SK-N-SH (cell line): ENCODE results near the gene CHRM5. TPM values are rescaled to one million over a fixed set of nuclear protein-coding genes. Genes with fewer than 3 reads are reported as not detected.

Experiments
- CTCF ChIA-PET: fragments of 300-600, 350-600 bp; formaldehyde crosslinking; extraction: SDS; loops from one replicate; lab custom pipeline; 2021; lab: Yijun Ruan, JAX
- POLR2A ChIA-PET: fragments of 350-600 bp; sonication (Branson Sonifier 250); formaldehyde crosslinking; extraction: SDS; loops from one replicate; lab custom pipeline; 2020; ENCODE audit warnings: antibody characterized with exemption, inconsistent platforms; lab: Yijun Ruan, JAX
- DNase-seq: peaks from one replicate; pipeline ENCODE4 v3.0.0; 2012
- H2AFZ ChIP-seq: fragments of 200-600 bp; sonication (generic); 2 replicates; pipeline ENCODE4 v1.8.1; 2016; ENCODE audit warnings: antibody characterized with exemption, mild to moderate bottlenecking, low read depth
- H3F3A ChIP-seq: fragments of 200-600 bp; sonication (generic); replicated peaks from 2 replicates; pipeline ENCODE3; 2016; ENCODE audit warnings: antibody characterized with exemption, mild to moderate bottlenecking; ENCODE audit not compliant: insufficient read depth
- H3K27ac ChIP-seq, 2 experiments: fragments of 200-500 bp in 1 of 2; fragments of 200-600 bp in 1 of 2; sonication (Bioruptor generic) in 1 of 2; sonication (generic), shearing (Covaris generic) in 1 of 2; 2 replicates each; pipeline versions ENCODE4 v1.5.1 to v1.6.1; 2014 to 2016; ENCODE audit warnings: low read depth in 2 of 2, inconsistent platforms in 1 of 2, low read length in 1 of 2, mild to moderate bottlenecking in 1 of 2, mixed read lengths in 1 of 2
- H3K27me3 ChIP-seq: fragments of 200-600 bp; sonication (generic), shearing (Covaris generic); 2 replicates; pipeline ENCODE4 v1.6.1; 2016; ENCODE audit warnings: mixed run types; ENCODE audit not compliant: insufficient read depth
- H3K36me3 ChIP-seq, 2 experiments: fragments of 200-500 bp in 1 of 2; fragments of 200-600 bp in 1 of 2; sonication (Bioruptor generic) in 1 of 2; sonication (generic) in 1 of 2; replicated peaks in 1 of 2; 2 replicates each; pipeline versions ENCODE3 to v1.5.1; 2014 to 2016; ENCODE audit warnings: low read length in 1 of 2, mild to moderate bottlenecking in 1 of 2; ENCODE audit not compliant: insufficient read depth in 2 of 2, control insufficient read depth in 1 of 2
- H3K4me1 ChIP-seq, 2 experiments: fragments of 200-500 bp in 1 of 2; fragments of 200-600 bp in 1 of 2; sonication (Bioruptor generic) in 1 of 2; sonication (generic), shearing (Covaris generic) in 1 of 2; 2 replicates each; pipeline versions ENCODE4 v1.5.1 to v1.6.1; 2014 to 2016; ENCODE audit warnings: low read depth in 1 of 2, low read length in 1 of 2, mixed run types in 1 of 2; ENCODE audit not compliant: insufficient read depth in 2 of 2, control insufficient read depth in 1 of 2
- H3K4me2 ChIP-seq: fragments of 200-600 bp; sonication (generic), shearing (Covaris generic); 2 replicates; pipeline ENCODE4 v1.6.1; 2017; ENCODE audit warnings: mixed run types
- H3K4me3 ChIP-seq, 2 experiments: fragments of 200-500 bp in 1 of 2; fragments of 200-600 bp in 1 of 2; sonication (Bioruptor generic) in 1 of 2; sonication (generic), shearing (Covaris generic) in 1 of 2; 2 replicates each; pipeline versions ENCODE4 v1.5.1 to v1.8.1; 2014 to 2016; ENCODE audit warnings: low read depth in 2 of 2, inconsistent platforms in 1 of 2, low read length in 1 of 2, mild to moderate bottlenecking in 1 of 2, mixed read lengths in 1 of 2, moderate library complexity in 1 of 2
- H3K79me2 ChIP-seq: fragments of 200-600 bp; sonication (generic); 2 replicates; pipeline ENCODE4 v1.8.1; 2017; ENCODE audit warnings: mild to moderate bottlenecking; ENCODE audit not compliant: insufficient read depth
- H3K9ac ChIP-seq: fragments of 200-600 bp; sonication (generic); 2 replicates; pipeline ENCODE4 v1.6.1; 2017; ENCODE audit warnings: mixed run types
- H3K9me2 ChIP-seq: fragments of 200-600 bp; sonication (generic); 2 replicates; pipeline ENCODE4 v1.6.1; 2017; ENCODE audit warnings: mixed run types
- H3K9me3 ChIP-seq: fragments of 200-600 bp; sonication (generic); 2 replicates; pipeline ENCODE4 v1.6.1; 2017; ENCODE audit warnings: mixed run types, mild to moderate bottlenecking, moderate library complexity
- H4K20me1 ChIP-seq: fragments of 200-600 bp; sonication (generic); 2 replicates; pipeline ENCODE4 v1.6.1; 2017; ENCODE audit warnings: mild to moderate bottlenecking, mixed run types; ENCODE audit not compliant: insufficient read depth
- CHD2 ChIP-seq: fragments of 150-350 bp; IDR thresholded peaks from 2 replicates; pipeline ENCODE4 v1.6.1; 2018; ENCODE audit warnings: low read length; ENCODE audit not compliant: partially characterized antibody
- ELF1 ChIP-seq: IDR thresholded peaks from 2 replicates; pipeline ENCODE4 v1.4.0; 2012
- EZH2phosphoT487 ChIP-seq: fragments of 200-600 bp; sonication (generic); IDR thresholded peaks from 2 replicates; pipeline ENCODE4 v1.6.1; 2017; ENCODE audit warnings: low read depth, mixed run types, mild to moderate bottlenecking, antibody characterized with exemption, moderate library complexity, borderline replicate concordance
- FOSL2 ChIP-seq: IDR thresholded peaks from 2 replicates; pipeline ENCODE4 v1.4.0; 2012; ENCODE audit warnings: low read depth, mild to moderate bottlenecking, moderate library complexity, borderline replicate concordance
- FOXJ3 ChIP-seq: sonication (generic); formaldehyde crosslinking; IDR thresholded peaks from 2 replicates; pipeline ENCODE4 v1.5.1; 2020; ENCODE audit warnings: mild to moderate bottlenecking, missing genetic modification reagents
- GATA2 ChIP-seq: sonication (generic); formaldehyde crosslinking; IDR thresholded peaks from 2 replicates; pipeline ENCODE4 v1.5.0; 2020; ENCODE audit warnings: mild to moderate bottlenecking, missing genetic modification reagents
- JUND ChIP-seq: IDR thresholded peaks from 2 replicates; pipeline ENCODE4 v1.4.0; 2012
- MXI1 ChIP-seq: IDR thresholded peaks from 2 replicates; pipeline ENCODE4 v1.6.1; 2012; ENCODE audit warnings: mild to moderate bottlenecking, low read depth, low read length, improper control_type of control experiment
- NFIC ChIP-seq: IDR thresholded peaks from 2 replicates; pipeline ENCODE4 v1.4.0; 2012; ENCODE audit warnings: borderline replicate concordance
- POLR2AphosphoS5 ChIP-seq: IDR thresholded peaks from 2 replicates; pipeline ENCODE4 v1.6.1; 2012; ENCODE audit warnings: low read depth, low read length
- RAD21 ChIP-seq: IDR thresholded peaks from 2 replicates; pipeline ENCODE4 v1.6.1; 2012; ENCODE audit warnings: mild to moderate bottlenecking, low read length
- RCOR1 ChIP-seq: fragments of 150-350 bp; IDR thresholded peaks from 2 replicates; pipeline ENCODE4 v1.6.1; 2017; ENCODE audit warnings: antibody characterized with exemption, low read length
- RFX5 ChIP-seq: IDR thresholded peaks from 2 replicates; pipeline ENCODE4 v1.6.1; 2012; ENCODE audit warnings: mild to moderate bottlenecking, improper control_type of control experiment, low read length
- SIN3A ChIP-seq: IDR thresholded peaks from 2 replicates; pipeline ENCODE4 v1.6.1; 2012; ENCODE audit warnings: low read depth, mild to moderate bottlenecking, low read length, moderate library complexity, borderline replicate concordance
- TAF1 ChIP-seq: IDR thresholded peaks from 2 replicates; pipeline ENCODE4 v1.6.1; 2012; ENCODE audit warnings: low read depth, mild to moderate bottlenecking, low read length, moderate library complexity, borderline replicate concordance
- TCF12 ChIP-seq: IDR thresholded peaks from 2 replicates; pipeline ENCODE4 v1.4.0; 2012
- TEAD4 ChIP-seq: IDR thresholded peaks from 2 replicates; pipeline ENCODE4 v1.4.0; 2012; ENCODE audit warnings: mild to moderate bottlenecking, borderline replicate concordance; ENCODE audit not compliant: insufficient read depth
- WGBS: methylation state at CpG from one replicate; pipeline ENCODE4 v1.1.6; 2017; ENCODE audit warnings: low lambda C conversion rate; 5-methylcytosine and 5-hydroxymethylcytosine counted together
- polyA plus RNA-seq, 3 experiments: library from polyadenylated mRNA; depleted of rRNA; stranded (reverse); fragments of >200 nt; gene quantifications; 2 replicates each; pipeline ENCODE4 v1.2.3, GENCODE V29; 2012
- TF ChIP-seq, protein P1 (sequence below): fragments of 200-600 bp; sonication (generic); IDR thresholded peaks from 2 replicates; pipeline ENCODE4 v1.6.1; 2017; ENCODE audit warnings: antibody characterized with exemption, mild to moderate bottlenecking, moderate library complexity
- TF ChIP-seq, protein P2 (sequence below): IDR thresholded peaks from 2 replicates; pipeline ENCODE4 v1.4.0; 2012; ENCODE audit warnings: low read depth, borderline replicate concordance
- TF ChIP-seq, protein P3 (sequence below): IDR thresholded peaks from 2 replicates; pipeline ENCODE4 v1.6.1; 2012; ENCODE audit warnings: mild to moderate bottlenecking, low read depth, low read length, moderate library complexity
- TF ChIP-seq, protein P4 (sequence below): IDR thresholded peaks from 2 replicates; pipeline ENCODE4 v1.4.0; 2012; ENCODE audit warnings: low read depth, borderline replicate concordance
- TF ChIP-seq, protein P5 (sequence below): IDR thresholded peaks from 2 replicates; pipeline ENCODE4; 2012

Gene CHRM5
- polyA plus RNA-seq, 1 of the 3 experiments (the other 2 are of a cell fraction) = 0.03 TPM

DNA sequence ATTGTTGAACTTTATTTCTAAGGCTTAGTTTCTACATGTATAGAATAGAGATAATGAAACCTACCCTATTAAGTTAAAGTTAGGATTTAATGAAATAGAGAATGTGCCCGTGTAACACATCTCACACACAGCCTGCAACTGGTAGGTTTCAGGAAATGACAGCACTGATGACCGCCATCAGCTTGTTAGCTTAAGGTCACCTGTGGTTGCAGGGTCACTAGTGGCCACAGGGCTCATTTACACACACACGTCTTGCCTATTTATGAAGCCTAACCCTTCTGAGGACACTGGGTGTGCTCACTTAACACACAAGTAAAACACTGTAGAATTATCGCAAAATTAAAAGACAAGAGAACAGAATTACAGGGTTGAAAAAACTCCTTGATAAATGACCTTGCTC, 20.1 kb downstream of the CHRM5 start (continued):
- no peak for TF ChIP-seq CHD2
- TF ChIP-seq EZH2phosphoT487 = no peak
- TF ChIP-seq MXI1 = no peak
- TF ChIP-seq TAF1 = no peak
- TF ChIP-seq, protein P1, sequence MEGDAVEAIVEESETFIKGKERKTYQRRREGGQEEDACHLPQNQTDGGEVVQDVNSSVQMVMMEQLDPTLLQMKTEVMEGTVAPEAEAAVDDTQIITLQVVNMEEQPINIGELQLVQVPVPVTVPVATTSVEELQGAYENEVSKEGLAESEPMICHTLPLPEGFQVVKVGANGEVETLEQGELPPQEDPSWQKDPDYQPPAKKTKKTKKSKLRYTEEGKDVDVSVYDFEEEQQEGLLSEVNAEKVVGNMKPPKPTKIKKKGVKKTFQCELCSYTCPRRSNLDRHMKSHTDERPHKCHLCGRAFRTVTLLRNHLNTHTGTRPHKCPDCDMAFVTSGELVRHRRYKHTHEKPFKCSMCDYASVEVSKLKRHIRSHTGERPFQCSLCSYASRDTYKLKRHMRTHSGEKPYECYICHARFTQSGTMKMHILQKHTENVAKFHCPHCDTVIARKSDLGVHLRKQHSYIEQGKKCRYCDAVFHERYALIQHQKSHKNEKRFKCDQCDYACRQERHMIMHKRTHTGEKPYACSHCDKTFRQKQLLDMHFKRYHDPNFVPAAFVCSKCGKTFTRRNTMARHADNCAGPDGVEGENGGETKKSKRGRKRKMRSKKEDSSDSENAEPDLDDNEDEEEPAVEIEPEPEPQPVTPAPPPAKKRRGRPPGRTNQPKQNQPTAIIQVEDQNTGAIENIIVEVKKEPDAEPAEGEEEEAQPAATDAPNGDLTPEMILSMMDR = no peak

DNA sequence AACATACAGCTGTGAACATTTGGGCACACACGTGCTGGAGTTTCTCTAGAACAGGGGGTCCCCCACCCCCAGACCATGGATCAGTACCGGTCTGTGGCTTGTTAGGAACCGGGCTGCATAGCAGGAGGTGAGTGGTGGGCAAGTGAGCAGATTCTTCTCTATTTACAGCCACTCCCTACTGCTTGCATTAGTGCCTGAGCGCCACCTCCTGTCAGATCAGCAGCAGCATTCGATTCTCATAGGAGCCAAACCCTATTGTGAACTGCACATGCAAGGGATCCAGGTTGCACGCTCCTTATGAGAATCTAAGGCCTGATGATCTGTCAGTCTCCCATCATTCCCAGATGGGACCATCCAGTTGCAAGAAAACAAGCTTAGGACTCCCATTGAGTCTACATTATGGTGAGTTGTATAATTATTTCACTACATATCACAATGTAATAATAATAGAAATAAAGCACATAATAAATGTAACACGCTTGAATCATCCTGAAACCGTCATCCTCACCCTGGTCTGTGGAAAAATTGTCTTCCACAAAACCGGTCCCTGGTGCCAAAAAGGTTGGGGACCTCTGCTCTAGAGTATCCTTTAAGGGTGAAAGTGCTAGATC, 25.8 kb downstream of the CHRM5 start:
- no peak for DNase-seq
- Histone ChIP-seq H3K4me3 (no peak overlapping the region), H4K20me1 (no peaks in the 10 kb centered on the region), H3K4me2 (no peak overlapping the region), H3K27me3 (no peaks in the 10 kb centered on the region), H3K9me2 (no peaks in the 10 kb centered on the region), H3K9ac (no peak overlapping the region), H3K79me2 (no peaks in the 10 kb centered on the region), H3F3A (no peaks in the 10 kb centered on the region), H3K36me3 (peaks cover 0 to 3% of the 10 kb centered on the region in 2 experiments), H3K9me3 (no peaks in the 10 kb centered on the region), H3K4me1 (peaks cover 0 to 6% of the 10 kb centered on the region in 2 experiments; a peak in 1 of 4 replicates), H3K27ac (no peak overlapping the region), H2AFZ (no peak overlapping the region)
- ChIA-PET CTCF (interaction anchor here (0.6 to 2.2 kb wide), 8 partner anchors 9 to 259 kb away, joined by 3 to 10 read pairs (median 3); partner anchors contain the start of gene CHRM5), POLR2A (no interaction called here)
- WGBS = 83% methylated on average over 7 of the region's 9 CpGs
- no peak for TF ChIP-seq CHD2
- TF ChIP-seq ELF1 = no peak
- no peak for TF ChIP-seq RCOR1
- no peak for TF ChIP-seq SIN3A
- TF ChIP-seq POLR2AphosphoS5 = no peak
- no peak for TF ChIP-seq FOSL2
- TF ChIP-seq, protein P2, sequence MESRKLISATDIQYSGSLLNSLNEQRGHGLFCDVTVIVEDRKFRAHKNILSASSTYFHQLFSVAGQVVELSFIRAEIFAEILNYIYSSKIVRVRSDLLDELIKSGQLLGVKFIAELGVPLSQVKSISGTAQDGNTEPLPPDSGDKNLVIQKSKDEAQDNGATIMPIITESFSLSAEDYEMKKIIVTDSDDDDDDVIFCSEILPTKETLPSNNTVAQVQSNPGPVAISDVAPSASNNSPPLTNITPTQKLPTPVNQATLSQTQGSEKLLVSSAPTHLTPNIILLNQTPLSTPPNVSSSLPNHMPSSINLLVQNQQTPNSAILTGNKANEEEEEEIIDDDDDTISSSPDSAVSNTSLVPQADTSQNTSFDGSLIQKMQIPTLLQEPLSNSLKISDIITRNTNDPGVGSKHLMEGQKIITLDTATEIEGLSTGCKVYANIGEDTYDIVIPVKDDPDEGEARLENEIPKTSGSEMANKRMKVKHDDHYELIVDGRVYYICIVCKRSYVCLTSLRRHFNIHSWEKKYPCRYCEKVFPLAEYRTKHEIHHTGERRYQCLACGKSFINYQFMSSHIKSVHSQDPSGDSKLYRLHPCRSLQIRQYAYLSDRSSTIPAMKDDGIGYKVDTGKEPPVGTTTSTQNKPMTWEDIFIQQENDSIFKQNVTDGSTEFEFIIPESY = no peak
- no peak for TF ChIP-seq RFX5
- TF ChIP-seq, protein P3, sequence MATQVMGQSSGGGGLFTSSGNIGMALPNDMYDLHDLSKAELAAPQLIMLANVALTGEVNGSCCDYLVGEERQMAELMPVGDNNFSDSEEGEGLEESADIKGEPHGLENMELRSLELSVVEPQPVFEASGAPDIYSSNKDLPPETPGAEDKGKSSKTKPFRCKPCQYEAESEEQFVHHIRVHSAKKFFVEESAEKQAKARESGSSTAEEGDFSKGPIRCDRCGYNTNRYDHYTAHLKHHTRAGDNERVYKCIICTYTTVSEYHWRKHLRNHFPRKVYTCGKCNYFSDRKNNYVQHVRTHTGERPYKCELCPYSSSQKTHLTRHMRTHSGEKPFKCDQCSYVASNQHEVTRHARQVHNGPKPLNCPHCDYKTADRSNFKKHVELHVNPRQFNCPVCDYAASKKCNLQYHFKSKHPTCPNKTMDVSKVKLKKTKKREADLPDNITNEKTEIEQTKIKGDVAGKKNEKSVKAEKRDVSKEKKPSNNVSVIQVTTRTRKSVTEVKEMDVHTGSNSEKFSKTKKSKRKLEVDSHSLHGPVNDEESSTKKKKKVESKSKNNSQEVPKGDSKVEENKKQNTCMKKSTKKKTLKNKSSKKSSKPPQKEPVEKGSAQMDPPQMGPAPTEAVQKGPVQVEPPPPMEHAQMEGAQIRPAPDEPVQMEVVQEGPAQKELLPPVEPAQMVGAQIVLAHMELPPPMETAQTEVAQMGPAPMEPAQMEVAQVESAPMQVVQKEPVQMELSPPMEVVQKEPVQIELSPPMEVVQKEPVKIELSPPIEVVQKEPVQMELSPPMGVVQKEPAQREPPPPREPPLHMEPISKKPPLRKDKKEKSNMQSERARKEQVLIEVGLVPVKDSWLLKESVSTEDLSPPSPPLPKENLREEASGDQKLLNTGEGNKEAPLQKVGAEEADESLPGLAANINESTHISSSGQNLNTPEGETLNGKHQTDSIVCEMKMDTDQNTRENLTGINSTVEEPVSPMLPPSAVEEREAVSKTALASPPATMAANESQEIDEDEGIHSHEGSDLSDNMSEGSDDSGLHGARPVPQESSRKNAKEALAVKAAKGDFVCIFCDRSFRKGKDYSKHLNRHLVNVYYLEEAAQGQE = no peak
- TF ChIP-seq, protein P4, sequence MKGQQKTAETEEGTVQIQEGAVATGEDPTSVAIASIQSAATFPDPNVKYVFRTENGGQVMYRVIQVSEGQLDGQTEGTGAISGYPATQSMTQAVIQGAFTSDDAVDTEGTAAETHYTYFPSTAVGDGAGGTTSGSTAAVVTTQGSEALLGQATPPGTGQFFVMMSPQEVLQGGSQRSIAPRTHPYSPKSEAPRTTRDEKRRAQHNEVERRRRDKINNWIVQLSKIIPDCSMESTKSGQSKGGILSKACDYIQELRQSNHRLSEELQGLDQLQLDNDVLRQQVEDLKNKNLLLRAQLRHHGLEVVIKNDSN = no peak
- TF ChIP-seq RAD21 = peak; percentile 62
- no peak for TF ChIP-seq NFIC
- TF ChIP-seq TAF1 = no peak
- no peak for TF ChIP-seq JUND
- no peak for TF ChIP-seq GATA2
- TF ChIP-seq, protein P5, sequence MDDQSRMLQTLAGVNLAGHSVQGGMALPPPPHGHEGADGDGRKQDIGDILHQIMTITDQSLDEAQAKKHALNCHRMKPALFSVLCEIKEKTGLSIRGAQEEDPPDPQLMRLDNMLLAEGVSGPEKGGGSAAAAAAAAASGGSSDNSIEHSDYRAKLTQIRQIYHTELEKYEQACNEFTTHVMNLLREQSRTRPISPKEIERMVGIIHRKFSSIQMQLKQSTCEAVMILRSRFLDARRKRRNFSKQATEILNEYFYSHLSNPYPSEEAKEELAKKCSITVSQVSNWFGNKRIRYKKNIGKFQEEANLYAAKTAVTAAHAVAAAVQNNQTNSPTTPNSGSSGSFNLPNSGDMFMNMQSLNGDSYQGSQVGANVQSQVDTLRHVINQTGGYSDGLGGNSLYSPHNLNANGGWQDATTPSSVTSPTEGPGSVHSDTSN = no peak
- no peak for TF ChIP-seq FOXJ3 (CRISPR knock-in tag)
- TF ChIP-seq TEAD4 = no peak
- no peak for TF ChIP-seq TCF12
